Measurements from ENCODE around the gene ZNF692. TPM values are rescaled to one million over a fixed set of nuclear protein-coding genes. Genes with fewer than 3 reads are reported as not detected.

Gene ZNF692
- total and polyA plus RNA-seq, 2 of the 13 experiments (the other 11 are each of a cell fraction or from before 2014, with no cell fraction given), result 27.3 to 45.8 TPM

DNA sequence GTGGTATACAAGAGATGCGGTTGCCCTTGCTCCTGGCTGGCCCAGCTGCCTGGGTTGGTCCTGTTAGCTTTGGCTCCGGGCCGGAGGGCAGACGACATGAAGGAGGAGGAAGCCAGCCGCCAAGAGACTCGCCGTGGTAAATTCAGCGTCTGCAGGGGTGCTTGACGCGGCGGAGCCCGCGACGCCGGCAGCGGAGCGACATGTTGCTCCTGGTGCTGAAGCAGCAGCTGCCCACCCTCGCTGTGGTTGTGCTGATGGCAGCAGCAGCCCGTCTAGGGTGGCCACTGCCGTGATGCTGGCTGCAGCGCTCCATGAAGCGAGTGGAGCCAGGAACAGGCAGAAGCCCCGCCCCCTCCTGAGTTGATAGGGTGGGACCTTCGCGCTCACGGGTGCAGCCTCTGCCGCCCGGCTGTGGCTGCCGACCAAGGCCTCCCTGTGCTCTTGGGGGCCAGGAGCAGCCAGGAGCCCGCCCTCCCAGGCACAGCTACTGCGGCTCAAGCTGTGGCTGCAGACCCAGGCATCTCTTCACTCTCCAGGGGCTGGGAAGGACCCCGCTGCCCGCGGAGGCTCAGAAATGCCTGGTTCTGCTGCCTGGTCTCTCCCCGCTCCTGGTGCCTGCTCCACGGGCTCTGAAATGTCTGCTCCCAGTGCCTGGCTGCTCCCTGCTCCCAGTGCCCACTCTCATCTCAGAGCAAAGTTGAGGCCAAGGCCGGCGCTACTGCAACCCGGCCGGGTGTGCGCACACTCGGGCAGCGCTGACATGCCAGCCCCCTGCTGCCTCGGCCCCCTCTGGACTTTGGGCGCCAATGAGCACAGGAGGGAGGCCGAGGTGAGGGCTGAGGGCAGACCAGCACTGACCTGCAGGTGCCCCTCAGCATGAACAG is 4.4 kb upstream of the ZNF692 start:
- DNase-seq (ENCODE audit: low spot score), result peak; percentile 62
- Histone ChIP-seq H3K4me3 (replicated peaks in 1 of 3; ENCODE audit: insufficient read depth in 1 of 3, low read depth in 2 of 3, low read length in 3 of 3) (peak overlapping the region; percentile 59 to 81 (median 70)), H3K79me2 (ENCODE audit: insufficient read depth, low read length) (peaks cover 2% of the 10 kb centered on the region), H3K9ac (ENCODE audit: insufficient read depth, low read depth, low read length) (peak overlapping the region; percentile 73), H2AFZ (ENCODE audit: low read length) (no peak overlapping the region), H3K27ac (ENCODE audit: extremely low read length, insufficient read depth, low read length) (peak overlapping the region; percentile 82), H4K20me1 (ENCODE audit: insufficient read depth, low read length) (no peaks in the 10 kb centered on the region), H3K36me3 (replicated peaks in 1 of 2; ENCODE audit: control insufficient read depth in 1 of 2, insufficient read depth in 2 of 2, low read length in 2 of 2) (no peaks in the 10 kb centered on the region), H3K4me1 (ENCODE audit: insufficient read depth, low read length) (peaks cover 36% of the 10 kb centered on the region), H3K4me2 (ENCODE audit: low read depth, low read length) (peak overlapping the region; percentile 81), H3K9me3 (ENCODE audit: low read length) (no peaks in the 10 kb centered on the region), H3K27me3 (ENCODE audit: control insufficient read depth in 1 of 2, insufficient read depth in 2 of 2, low read length in 2 of 2) (peaks cover 0 to 1% of the 10 kb centered on the region in 2 experiments; a peak in 2 of 5 replicates)
- peak; percentile 82 for ATAC-seq
- BruUV-seq (replicated peaks), result no TSS peak
- no peak for FAIRE-seq
- in situ Hi-C loops (cut with HindIII; ENCODE audit: extremely low pct_ligation_motif_present, low pct_unique_long_range_greater_than_20kb) (no loop called here), intact Hi-C loops (cut with micrococcal nuclease; ENCODE audit: unreplicated experiment) (loop anchor here (1.0 kb wide), 1 partner anchor 10 kb away; no protein-coding TSS in a partner anchor)
- ChIA-PET CTCF (ENCODE audit: low intra/inter-chr PET ratio, low total read pairs) (no interaction called here), POLR2A (interaction anchor here (1.7 to 3.1 kb wide), 3 partner anchors 10 to 37 kb away, joined by 7 to 12 read pairs (median 9); partner anchors contain the start of genes SH3BP5L and ZNF672)
- WGBS (ENCODE audit: low lambda C conversion rate), result 0% methylated on average over 7 of the region's 46 CpGs
- TF ChIP-seq, protein P1, sequence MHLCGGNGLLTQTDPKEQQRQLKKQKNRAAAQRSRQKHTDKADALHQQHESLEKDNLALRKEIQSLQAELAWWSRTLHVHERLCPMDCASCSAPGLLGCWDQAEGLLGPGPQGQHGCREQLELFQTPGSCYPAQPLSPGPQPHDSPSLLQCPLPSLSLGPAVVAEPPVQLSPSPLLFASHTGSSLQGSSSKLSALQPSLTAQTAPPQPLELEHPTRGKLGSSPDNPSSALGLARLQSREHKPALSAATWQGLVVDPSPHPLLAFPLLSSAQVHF (CRISPR knock-in tag; IDR thresholded peaks at IDR 0.05), result 0 out of 2 replicates have a peak, but pooled peaks have one; percentile 24
- TF ChIP-seq JARID2 (CRISPR knock-in tag; IDR thresholded peaks at IDR 0.05; ENCODE audit: insufficient replicate concordance) (peak; percentile 50), ZNF460 (CRISPR knock-in tag; IDR thresholded peaks at IDR 0.05; ENCODE audit: borderline replicate concordance) (no peak), PHF8 (CRISPR knock-in tag; IDR thresholded peaks at IDR 0.05) (peak; percentile 75), SP4 (CRISPR knock-in tag; IDR thresholded peaks at IDR 0.05) (no peak; the same call in 1 of the 2 replicates), ZNF501 (CRISPR knock-in tag; IDR thresholded peaks at IDR 0.05) (peak; percentile 71), RELA (CRISPR knock-in tag; IDR thresholded peaks at IDR 0.05) (peak; percentile 25; the same call in 1 of the 2 replicates), ZBTB20 (CRISPR knock-in tag; IDR thresholded peaks at IDR 0.05; ENCODE audit: borderline replicate concordance, low read depth) (peak; percentile 69; the same call in 1 of the 2 replicates), ZNF7 (CRISPR knock-in tag; IDR thresholded peaks at IDR 0.05) (no peak), SOX6 (IDR thresholded peaks at IDR 0.05) (no peak), SOX6 (CRISPR knock-in tag; IDR thresholded peaks at IDR 0.05) (peak; percentile 51), FOXC1 (CRISPR knock-in tag; IDR thresholded peaks at IDR 0.05; ENCODE audit: borderline replicate concordance) (peak; percentile 94)
- TF ChIP-seq, protein P2, sequence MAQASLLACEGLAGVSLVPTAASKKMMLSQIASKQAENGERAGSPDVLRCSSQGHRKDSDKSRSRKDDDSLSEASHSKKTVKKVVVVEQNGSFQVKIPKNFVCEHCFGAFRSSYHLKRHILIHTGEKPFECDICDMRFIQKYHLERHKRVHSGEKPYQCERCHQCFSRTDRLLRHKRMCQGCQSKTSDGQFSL (CRISPR knock-in tag; IDR thresholded peaks at IDR 0.05), result no peak
- TF ChIP-seq, protein P3, sequence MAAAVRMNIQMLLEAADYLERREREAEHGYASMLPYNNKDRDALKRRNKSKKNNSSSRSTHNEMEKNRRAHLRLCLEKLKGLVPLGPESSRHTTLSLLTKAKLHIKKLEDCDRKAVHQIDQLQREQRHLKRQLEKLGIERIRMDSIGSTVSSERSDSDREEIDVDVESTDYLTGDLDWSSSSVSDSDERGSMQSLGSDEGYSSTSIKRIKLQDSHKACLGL (CRISPR knock-in tag; IDR thresholded peaks at IDR 0.05), result peak; percentile 42; the same call in 1 of the 2 replicates
- TF ChIP-seq, protein P4, sequence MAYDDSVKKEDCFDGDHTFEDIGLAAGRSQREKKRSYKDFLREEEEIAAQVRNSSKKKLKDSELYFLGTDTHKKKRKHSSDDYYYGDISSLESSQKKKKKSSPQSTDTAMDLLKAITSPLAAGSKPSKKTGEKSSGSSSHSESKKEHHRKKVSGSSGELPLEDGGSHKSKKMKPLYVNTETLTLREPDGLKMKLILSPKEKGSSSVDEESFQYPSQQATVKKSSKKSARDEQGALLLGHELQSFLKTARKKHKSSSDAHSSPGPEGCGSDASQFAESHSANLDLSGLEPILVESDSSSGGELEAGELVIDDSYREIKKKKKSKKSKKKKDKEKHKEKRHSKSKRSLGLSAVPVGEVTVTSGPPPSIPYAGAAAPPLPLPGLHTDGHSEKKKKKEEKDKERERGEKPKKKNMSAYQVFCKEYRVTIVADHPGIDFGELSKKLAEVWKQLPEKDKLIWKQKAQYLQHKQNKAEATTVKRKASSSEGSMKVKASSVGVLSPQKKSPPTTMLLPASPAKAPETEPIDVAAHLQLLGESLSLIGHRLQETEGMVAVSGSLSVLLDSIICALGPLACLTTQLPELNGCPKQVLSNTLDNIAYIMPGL (CRISPR knock-in tag; IDR thresholded peaks at IDR 0.05; ENCODE audit: borderline replicate concordance in 1 of 2, low read depth in 1 of 2), result peak; percentile 64 to 87; a peak in 3 of 4 replicates
- TF ChIP-seq, protein P5, sequence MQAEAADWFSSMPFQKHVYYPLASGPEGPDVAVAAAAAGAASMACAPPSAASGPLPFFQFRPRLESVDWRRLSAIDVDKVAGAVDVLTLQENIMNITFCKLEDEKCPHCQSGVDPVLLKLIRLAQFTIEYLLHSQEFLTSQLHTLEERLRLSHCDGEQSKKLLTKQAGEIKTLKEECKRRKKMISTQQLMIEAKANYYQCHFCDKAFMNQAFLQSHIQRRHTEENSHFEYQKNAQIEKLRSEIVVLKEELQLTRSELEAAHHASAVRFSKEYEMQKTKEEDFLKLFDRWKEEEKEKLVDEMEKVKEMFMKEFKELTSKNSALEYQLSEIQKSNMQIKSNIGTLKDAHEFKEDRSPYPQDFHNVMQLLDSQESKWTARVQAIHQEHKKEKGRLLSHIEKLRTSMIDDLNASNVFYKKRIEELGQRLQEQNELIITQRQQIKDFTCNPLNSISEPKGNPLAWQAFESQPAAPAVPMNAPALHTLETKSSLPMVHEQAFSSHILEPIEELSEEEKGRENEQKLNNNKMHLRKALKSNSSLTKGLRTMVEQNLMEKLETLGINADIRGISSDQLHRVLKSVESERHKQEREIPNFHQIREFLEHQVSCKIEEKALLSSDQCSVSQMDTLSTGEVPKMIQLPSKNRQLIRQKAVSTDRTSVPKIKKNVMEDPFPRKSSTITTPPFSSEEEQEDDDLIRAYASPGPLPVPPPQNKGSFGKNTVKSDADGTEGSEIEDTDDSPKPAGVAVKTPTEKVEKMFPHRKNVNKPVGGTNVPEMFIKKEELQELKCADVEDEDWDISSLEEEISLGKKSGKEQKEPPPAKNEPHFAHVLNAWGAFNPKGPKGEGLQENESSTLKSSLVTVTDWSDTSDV (CRISPR knock-in tag; IDR thresholded peaks at IDR 0.05), result 0 out of 2 replicates have a peak, but pooled peaks have one; percentile 37

Data from HepG2 (cell line).